ENCODE measurements around the gene ZNF587B.
"Not testable (repeated sequence)": the region's sequence is repeated elsewhere in the genome, so short reads cannot be mapped to it uniquely, and the experiment has no call there.

ZNF587B gene

GRCh38 chr19:57830071-57830602 is at the start of gene ZNF587B:
ZNF587B (plus strand) TSS chr19:57830299; CDS start chr19:57830529, 230 bp downstream.
- DNase-seq (ENCODE audit: low spot score) = peak; percentile 64

GRCh38 chr19:57786286-57786685 is 43.8 kb upstream of the ZNF587B start:
- DNase-seq (ENCODE audit: low spot score) = no peak

GRCh38 chr19:57786906-57787305 is 43.2 kb upstream of the ZNF587B start:
- no peak for DNase-seq (ENCODE audit: low spot score)

- no peak for DNase-seq (ENCODE audit: low spot score)
These were observed 41.9 kb upstream of the ZNF587B start for GRCh38 chr19:57788114-57788692.

- DNase-seq (ENCODE audit: low spot score) = no peak
These were observed 40.8 kb upstream of the ZNF587B start for GRCh38 chr19:57789288-57789687.

- DNase-seq (ENCODE audit: low spot score) = not testable (repeated sequence)
These were observed 33.5 kb upstream of the ZNF587B start for GRCh38 chr19:57796580-57796979.

- no peak for DNase-seq (ENCODE audit: low spot score)
These were observed 29.4 kb upstream of the ZNF587B start for GRCh38 chr19:57800696-57801095.

- no peak for DNase-seq (ENCODE audit: low spot score)
These were observed 27.8 kb upstream of the ZNF587B start for GRCh38 chr19:57802269-57802668.

- no peak for DNase-seq (ENCODE audit: low spot score)
These were observed 26.9 kb upstream of the ZNF587B start for GRCh38 chr19:57803265-57803593.

GRCh38 chr19:57803594-57804325 is 26.3 kb upstream of the ZNF587B start:
- DNase-seq (ENCODE audit: low spot score) = no peak

GRCh38 chr19:57807541-57807940 is 22.6 kb upstream of the ZNF587B start:
- DNase-seq (ENCODE audit: low spot score) = no peak

- DNase-seq (ENCODE audit: low spot score) = not testable (repeated sequence)
These were observed 19.4 kb upstream of the ZNF587B start for GRCh38 chr19:57810410-57811295.

- no peak for DNase-seq (ENCODE audit: low spot score)
These were observed 17.9 kb upstream of the ZNF587B start for GRCh38 chr19:57812226-57812625.

GRCh38 chr19:57812975-57813820 is 16.9 kb upstream of the ZNF587B start:
- DNase-seq (ENCODE audit: low spot score) = not testable (repeated sequence)

- no peak for DNase-seq (ENCODE audit: low spot score)
These were observed 16.1 kb upstream of the ZNF587B start for GRCh38 chr19:57813919-57814504.

- DNase-seq (ENCODE audit: low spot score) = peak; percentile 96
These were observed 15.4 kb upstream of the ZNF587B start, which contains the start of gene ZNF552 for GRCh38 chr19:57814505-57815246. ZNF552 (minus strand) TSS chr19:57814913; CDS start chr19:57814743, 170 bp downstream.

- no peak for DNase-seq (ENCODE audit: low spot score)
These were observed 14.6 kb upstream of the ZNF587B start for GRCh38 chr19:57815247-57816075.

- DNase-seq (ENCODE audit: low spot score) = no peak
These were observed 13.4 kb upstream of the ZNF587B start for GRCh38 chr19:57816652-57817051.

GRCh38 chr19:57817976-57818375 is 12.1 kb upstream of the ZNF587B start:
- no peak for DNase-seq (ENCODE audit: low spot score)

Data from Ammon's horn (tissue), 1 donor.